ENCODE data around the gene PTPRG. TPM values are rescaled to one million over a fixed set of nuclear protein-coding genes. Genes with fewer than 3 reads are reported as not detected.

Gene PTPRG
- total RNA-seq, 1 donor from 2014 or later, result 0.22 TPM

DNA sequence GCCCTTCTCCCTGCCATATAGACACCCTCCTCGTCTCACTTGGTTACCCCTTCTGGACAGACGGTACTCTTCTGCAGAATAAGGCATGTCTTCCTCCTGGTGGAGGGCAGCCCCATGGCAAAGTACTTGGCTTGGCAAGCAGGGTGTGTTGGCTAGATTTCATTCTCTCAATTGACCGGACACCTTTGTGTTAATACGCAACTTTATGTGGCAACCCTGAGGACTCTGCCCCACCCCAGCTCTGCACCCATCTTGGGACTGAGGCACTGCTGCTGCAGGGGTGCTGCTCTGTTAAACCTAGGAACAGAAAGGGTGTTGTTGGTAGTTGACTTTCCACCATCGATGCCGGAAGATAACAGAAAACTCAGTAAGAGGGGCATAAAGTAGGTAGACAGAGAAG lies 55.2 kb downstream of the PTPRG start:
- ATAC-seq (ENCODE audit: low read depth) (no peak), DNase-seq (no peak)
- no peaks in the 10 kb centered on the region for H3K27me3 Mint-ChIP-seq
- H3K36me3 Mint-ChIP-seq (ENCODE audit: low read depth), result no peaks in the 10 kb centered on the region
- no peak overlapping the region for H3K4me3 Mint-ChIP-seq
- POLR2A ChIA-PET, result no interaction called here
- intact Hi-C loops (cut with micrococcal nuclease), result no loop called here
- no peaks in the 10 kb centered on the region for H3K4me1 Mint-ChIP-seq
- no peak overlapping the region for H3K27ac Mint-ChIP-seq
- CTCF ChIA-PET, result no interaction called here
- no peaks in the 10 kb centered on the region for H3K9me3 Mint-ChIP-seq
- TF ChIP-seq, protein P1, sequence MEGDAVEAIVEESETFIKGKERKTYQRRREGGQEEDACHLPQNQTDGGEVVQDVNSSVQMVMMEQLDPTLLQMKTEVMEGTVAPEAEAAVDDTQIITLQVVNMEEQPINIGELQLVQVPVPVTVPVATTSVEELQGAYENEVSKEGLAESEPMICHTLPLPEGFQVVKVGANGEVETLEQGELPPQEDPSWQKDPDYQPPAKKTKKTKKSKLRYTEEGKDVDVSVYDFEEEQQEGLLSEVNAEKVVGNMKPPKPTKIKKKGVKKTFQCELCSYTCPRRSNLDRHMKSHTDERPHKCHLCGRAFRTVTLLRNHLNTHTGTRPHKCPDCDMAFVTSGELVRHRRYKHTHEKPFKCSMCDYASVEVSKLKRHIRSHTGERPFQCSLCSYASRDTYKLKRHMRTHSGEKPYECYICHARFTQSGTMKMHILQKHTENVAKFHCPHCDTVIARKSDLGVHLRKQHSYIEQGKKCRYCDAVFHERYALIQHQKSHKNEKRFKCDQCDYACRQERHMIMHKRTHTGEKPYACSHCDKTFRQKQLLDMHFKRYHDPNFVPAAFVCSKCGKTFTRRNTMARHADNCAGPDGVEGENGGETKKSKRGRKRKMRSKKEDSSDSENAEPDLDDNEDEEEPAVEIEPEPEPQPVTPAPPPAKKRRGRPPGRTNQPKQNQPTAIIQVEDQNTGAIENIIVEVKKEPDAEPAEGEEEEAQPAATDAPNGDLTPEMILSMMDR (IDR thresholded peaks at IDR 0.05), result no peak

DNA sequence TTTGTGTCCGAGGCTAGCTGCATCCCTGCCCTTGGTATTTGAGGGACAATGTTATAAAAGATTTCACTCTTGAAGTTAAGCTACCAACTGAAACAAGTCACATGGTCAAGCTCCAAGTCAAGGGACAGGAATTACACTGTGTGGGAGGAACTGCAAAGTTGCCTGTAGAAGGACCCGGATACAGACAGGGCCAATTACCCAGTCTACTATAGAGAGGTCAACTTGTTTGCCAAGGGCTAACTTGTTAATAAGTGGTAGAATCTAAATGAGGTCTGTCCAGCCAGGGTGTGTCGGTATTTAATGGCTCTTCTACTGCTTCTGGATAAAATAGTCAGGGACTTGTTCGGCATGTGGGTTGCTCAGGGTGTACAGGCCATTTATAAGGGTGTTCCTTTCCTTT lies 55.7 kb downstream of the PTPRG start:
- DNase-seq (no peak), ATAC-seq (ENCODE audit: low read depth) (no peak)
- no peaks in the 10 kb centered on the region for H3K4me1 Mint-ChIP-seq
- H3K4me3 Mint-ChIP-seq, result no peak overlapping the region
- no peaks in the 10 kb centered on the region for H3K36me3 Mint-ChIP-seq (ENCODE audit: low read depth)
- H3K27ac Mint-ChIP-seq, result no peak overlapping the region
- intact Hi-C loops (cut with micrococcal nuclease), result no loop called here
- CTCF ChIA-PET, result no interaction called here
- H3K27me3 Mint-ChIP-seq, result no peaks in the 10 kb centered on the region
- TF ChIP-seq, protein P1 (IDR thresholded peaks at IDR 0.05), result no peak
- no peaks in the 10 kb centered on the region for H3K9me3 Mint-ChIP-seq
- POLR2A ChIA-PET, result no interaction called here

DNA sequence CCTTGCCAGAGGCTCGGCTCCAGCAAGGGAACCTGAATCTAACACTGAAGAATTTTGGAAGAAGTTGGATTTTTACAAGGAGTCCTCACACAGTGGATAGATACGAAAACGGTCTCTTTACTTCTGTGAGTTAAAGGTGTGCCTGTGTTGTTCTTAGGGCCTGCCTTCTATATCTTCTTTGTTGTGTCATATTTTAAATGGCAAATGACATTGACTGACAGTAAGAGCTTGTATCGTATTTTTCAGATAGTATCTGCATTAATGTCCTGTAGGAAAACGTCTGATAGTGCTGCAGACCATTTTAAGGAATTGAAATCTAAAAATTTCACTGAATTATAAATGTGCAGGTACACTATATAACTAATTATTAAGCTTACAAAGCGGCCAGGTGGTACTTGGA lies 56.3 kb downstream of the PTPRG start:
- Mint-ChIP-seq H3K27me3 (no peaks in the 10 kb centered on the region), H3K36me3 (ENCODE audit: low read depth) (no peaks in the 10 kb centered on the region), H3K27ac (no peak overlapping the region), H3K9me3 (no peaks in the 10 kb centered on the region), H3K4me3 (no peak overlapping the region), H3K4me1 (no peaks in the 10 kb centered on the region)
- TF ChIP-seq, protein P1 (IDR thresholded peaks at IDR 0.05), result no peak
- no peak for DNase-seq
- ChIA-PET POLR2A (no interaction called here), CTCF (no interaction called here)
- no peak for ATAC-seq (ENCODE audit: low read depth)
- intact Hi-C loops (cut with micrococcal nuclease), result no loop called here

DNA sequence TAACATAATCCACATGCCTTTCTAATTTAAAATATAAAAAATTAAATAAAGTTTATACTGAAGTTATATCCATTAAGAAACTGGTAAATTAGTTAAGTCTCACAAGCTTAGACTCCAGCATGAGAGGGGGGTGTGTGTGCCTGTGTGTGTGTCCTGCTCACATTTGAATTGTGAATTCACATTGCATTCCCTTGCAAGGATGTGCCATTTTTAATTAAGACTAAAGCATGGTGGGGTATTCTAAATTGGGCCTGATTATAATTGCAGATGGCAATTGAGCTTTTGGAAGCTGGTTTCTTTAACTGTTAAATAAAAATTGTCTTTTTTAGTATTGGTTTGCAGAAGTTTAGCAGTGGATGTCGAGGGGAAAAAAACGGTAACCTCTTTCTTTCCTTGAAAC lies 56.9 kb downstream of the PTPRG start:
- no peaks in the 10 kb centered on the region for H3K27me3 Mint-ChIP-seq
- no peaks in the 10 kb centered on the region for H3K4me1 Mint-ChIP-seq
- ATAC-seq (ENCODE audit: low read depth), result no peak
- no peaks in the 10 kb centered on the region for H3K9me3 Mint-ChIP-seq
- no peak overlapping the region for H3K27ac Mint-ChIP-seq
- DNase-seq, result no peak
- intact Hi-C loops (cut with micrococcal nuclease), result no loop called here
- TF ChIP-seq, protein P1 (IDR thresholded peaks at IDR 0.05), result no peak
- CTCF ChIA-PET, result no interaction called here
- H3K4me3 Mint-ChIP-seq, result no peak overlapping the region
- H3K36me3 Mint-ChIP-seq (ENCODE audit: low read depth), result no peaks in the 10 kb centered on the region
- POLR2A ChIA-PET, result no interaction called here

DNA sequence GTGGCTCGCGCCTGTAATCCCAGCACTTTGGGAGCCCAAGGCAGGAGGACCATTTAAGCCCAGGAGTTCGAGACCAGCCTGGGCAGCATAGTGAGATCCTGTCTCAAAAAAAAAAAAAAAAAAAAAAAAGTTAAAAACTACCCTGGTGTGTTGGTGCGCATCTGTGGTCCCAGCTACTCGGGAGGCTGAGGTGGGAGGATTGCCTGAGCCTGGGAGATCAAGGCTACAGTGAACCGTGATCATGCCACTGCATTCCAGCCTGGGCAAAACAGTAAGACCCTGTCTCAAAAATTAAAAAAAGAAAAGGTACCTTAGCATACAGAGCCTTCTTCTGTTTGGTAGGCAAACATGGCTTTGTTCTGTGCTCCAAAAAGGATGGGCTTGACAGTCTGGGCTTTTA lies 57.5 kb downstream of the PTPRG start:
- Mint-ChIP-seq H3K27me3 (no peaks in the 10 kb centered on the region), H3K36me3 (ENCODE audit: low read depth) (no peaks in the 10 kb centered on the region), H3K27ac (no peak overlapping the region), H3K9me3 (no peaks in the 10 kb centered on the region), H3K4me1 (no peaks in the 10 kb centered on the region), H3K4me3 (no peak overlapping the region)
- DNase-seq (no peak), ATAC-seq (ENCODE audit: low read depth) (no peak)
- ChIA-PET CTCF (no interaction called here), POLR2A (no interaction called here)
- intact Hi-C loops (cut with micrococcal nuclease), result no loop called here
- TF ChIP-seq, protein P1 (IDR thresholded peaks at IDR 0.05), result no peak

Measured in activated B cell treated with CpG ODN at 0.5 μM for 24 hours (primary cell).